HG03521 (cell line): ENCODE results near the gene ARFRP1.

Source experiments
- ATAC-seq: cut with Tn5 transposase; IDR thresholded peaks from one replicate; pipeline ENCODE4 v1.9.1; 2021; ENCODE audit warnings: mild to moderate bottlenecking, moderate library complexity; ENCODE audit not compliant: unreplicated experiment

ARFRP1 gene

GRCh38 chr20:63703471-63703975 is 4.3 kb downstream of the ARFRP1 start:
- ATAC-seq: no peak

- ATAC-seq: no peak
Observed at GRCh38 chr20:63702751-63703470, 4.9 kb downstream of the ARFRP1 start.

- ATAC-seq: no peak
Observed at GRCh38 chr20:63702036-63702665, 5.6 kb downstream of the ARFRP1 start.

GRCh38 chr20:63701329-63702035 is 6.3 kb downstream of the ARFRP1 start:
- ATAC-seq: no peak

GRCh38 chr20:63701051-63701328 is 6.8 kb downstream of the ARFRP1 start:
- no peak for ATAC-seq

- ATAC-seq: no peak
Observed at GRCh38 chr20:63700199-63701050, 7.4 kb downstream of the ARFRP1 start.

- no peak for ATAC-seq
Observed at GRCh38 chr20:63699466-63700198, 8.1 kb downstream of the ARFRP1 start.

GRCh38 chr20:63698739-63699465 is 8.9 kb downstream of the ARFRP1 start:
- ATAC-seq: no peak

- no peak for ATAC-seq
Observed at GRCh38 chr20:63697868-63698545, 9.8 kb downstream of the ARFRP1 start.

- no peak for ATAC-seq
Observed at GRCh38 chr20:63697357-63697867, 10.4 kb downstream of the ARFRP1 start.

- ATAC-seq: no peak
Observed at GRCh38 chr20:63696628-63697356, 11.0 kb downstream of the ARFRP1 start, which contains the start of gene TNFRSF6B. Gene TNFRSF6B (plus strand): TSS chr20:63696652. CDS start chr20:63696768, 116 bp downstream.

- no peak for ATAC-seq
Observed at GRCh38 chr20:63696306-63696627, 11.5 kb downstream of the ARFRP1 start.

- no peak for ATAC-seq
Observed at GRCh38 chr20:63695424-63696305, 12.1 kb downstream of the ARFRP1 start.

GRCh38 chr20:63694584-63695423 is 13.0 kb downstream of the ARFRP1 start:
- ATAC-seq: no peak

GRCh38 chr20:63693733-63694583 is 13.8 kb downstream of the ARFRP1 start:
- no peak for ATAC-seq
